K562 (cell line): ENCODE measurements around the gene CFAP73. TPM values are rescaled to one million over a fixed set of nuclear protein-coding genes. Genes with fewer than 3 reads are reported as not detected.

Experiments used
- ELF2 ChIP-seq: fragments of 250-450 bp; sonication (Bioruptor Pico); IDR thresholded peaks from 2 replicates; pipeline ENCODE4 v1.5.0; 2021; ENCODE audit warnings: mild to moderate bottlenecking
- EWSR1 ChIP-seq: fragments of 450-650 bp; IDR thresholded peaks from 2 replicates; pipeline ENCODE4 v1.6.1; 2018; ENCODE audit warnings: borderline replicate concordance, mild to moderate bottlenecking, low read depth, moderate library complexity; ENCODE audit not compliant: partially characterized antibody
- MAX ChIP-seq: sonication (generic); formaldehyde crosslinking; IDR thresholded peaks from 2 replicates; pipeline ENCODE4 v1.9.0; 2022; ENCODE audit warnings: mild to moderate bottlenecking, missing genetic modification reagents
- POU5F1 ChIP-seq: fragments of 150-350 bp; IDR thresholded peaks from 2 replicates; pipeline ENCODE4 v1.6.1; 2014; ENCODE audit warnings: borderline replicate concordance, low read length, low read depth, mild to moderate bottlenecking; ENCODE audit not compliant: partially characterized antibody
- PTRF ChIP-seq: fragments of 450-650 bp; IDR thresholded peaks from 2 replicates; pipeline ENCODE4 v1.6.1; 2016; ENCODE audit warnings: mild to moderate bottlenecking, missing genetic modification characterization, missing compliant biosample characterization
- RBM22 ChIP-seq: fragments of 200-400 bp; formaldehyde crosslinking; IDR thresholded peaks from 2 replicates; pipeline ENCODE4 v1.6.1; 2018; ENCODE audit warnings: low read length, low read depth; ENCODE audit not compliant: poor library complexity, severe bottlenecking
- SMARCA4 ChIP-seq: fragments of 450-650 bp; IDR thresholded peaks from 2 replicates; pipeline ENCODE4 v1.6.1; 2016
- SRSF1 ChIP-seq: fragments of 200-400 bp; formaldehyde crosslinking; IDR thresholded peaks from 2 replicates; pipeline ENCODE4 v1.6.1; 2017; ENCODE audit warnings: mild to moderate bottlenecking, low read depth, low read length, moderate library complexity
- TSHZ1 ChIP-seq: fragments of 250-450 bp; sonication (Bioruptor Pico); IDR thresholded peaks from 2 replicates; pipeline ENCODE4 v1.4.0; 2020; ENCODE audit warnings: mild to moderate bottlenecking, moderate library complexity
- ZBTB2 ChIP-seq: fragments of 450-650 bp; IDR thresholded peaks from 2 replicates; pipeline ENCODE4 v1.6.1; 2016; ENCODE audit warnings: antibody characterized with exemption
- ZBTB40 ChIP-seq, 2 experiments: fragments of 450-650 bp in 1 of 2; sonication (generic) in 1 of 2; formaldehyde crosslinking in 1 of 2; IDR thresholded peaks; 2 replicates each; pipeline versions ENCODE4 v1.7.1 to v1.9.0; 2016 to 2022; ENCODE audit warnings: inconsistent platforms in 1 of 2, mild to moderate bottlenecking in 1 of 2, missing genetic modification reagents in 1 of 2
- ZC3H11A ChIP-seq: IDR thresholded peaks from 2 replicates; pipeline ENCODE4 v1.6.1; 2012; ENCODE audit warnings: low read depth, low read length, improper control_type of control experiment
- polyA plus RNA-seq, 8 experiments: library from polyadenylated mRNA; depleted of rRNA in 4 of 8; stranded (reverse) in 5 of 8; unstranded in 3 of 8; fragments of >200 nt; fragmentation: Nextera tagmentation in 2 of 8; fragmentation: Illumina TruSeq in 1 of 8; extraction: Ambion mirVana in 2 of 8; extraction: Trizol in 1 of 8; gene quantifications; 2 replicates each; pipeline versions ENCODE4 v1.2.1 to v1.2.3, GENCODE V29; 2011 to 2014; ENCODE audit warnings: inconsistent platforms in 1 of 8, missing spikeins in 1 of 8
- total RNA-seq, 7 experiments: library from RNA; depleted of rRNA in 6 of 7; stranded (reverse); fragments of >200 nt in 6 of 7; fragmentation: Illumina TruSeq in 2 of 7; extraction: Trizol in 2 of 7; gene quantifications; 2 replicates each; pipeline versions ENCODE4 v1.2.1 to v1.2.3, GENCODE V29; 2011 to 2021; ENCODE audit warnings: low replicate concordance in 1 of 7

The CFAP73 gene
- total and polyA plus RNA-seq, 9 of the 15 experiments (the other 6 are each of a cell fraction or from before 2014, with no cell fraction given): not detected

- TF ChIP-seq ZBTB40 (IDR thresholded peaks at IDR 0.05) (no peak), ZBTB40 (CRISPR knock-in tag; IDR thresholded peaks at IDR 0.05) (no peak), ZC3H11A (no peak), ELF2 (CRISPR knock-in tag) (no peak), RBM22 (peak; percentile 46), SRSF1 (0 out of 2 replicates have a peak, but pooled peaks have one; percentile 81), PTRF (tag) (no peak), TSHZ1 (CRISPR knock-in tag) (no peak), SMARCA4 (no peak), POU5F1 (no peak), EWSR1 (no peak), ZBTB2 (no peak), MAX (CRISPR knock-in tag) (peak; percentile 97)
These were observed 35.9 kb downstream of the CFAP73 start, which contains the start of the genes DDX54 and RITA1 (continued) for GRCh38 chr12:113185180-113186032.
